Measurements from ENCODE around the gene PHC2. TPM values are rescaled to one million over a fixed set of nuclear protein-coding genes. Genes with fewer than 3 reads are reported as not detected.

The PHC2 gene
- total RNA-seq, 1 experiment from 2014 or later, result 176 TPM

GRCh38 chr1:33460947-33461629, 30.2 kb upstream of the PHC2 start (continued):
- no peak for TF ChIP-seq ZBTB33 (IDR thresholded peaks at IDR 0.05; ENCODE audit: extremely low read depth, insufficient replicate concordance, low read length)
- no peak for TF ChIP-seq SP1 (IDR thresholded peaks at IDR 0.05; ENCODE audit: low read depth)

- Histone ChIP-seq H3K4me1 (ENCODE audit: control insufficient read depth in 1 of 2, insufficient read depth in 2 of 2, low read length in 2 of 2) (peaks cover 32 to 49% of the 10 kb centered on the region in 2 experiments), H3K79me2 (ENCODE audit: insufficient read depth, low read length) (no peaks in the 10 kb centered on the region), H3K36me3 (ENCODE audit: control insufficient read depth in 1 of 2, insufficient read depth in 2 of 2, low read length in 2 of 2) (no peaks in the 10 kb centered on the region), H3K9me2 (ENCODE audit: insufficient read depth) (no peaks in the 10 kb centered on the region), H3K4me3 (replicated peaks in 1 of 2; ENCODE audit: low read depth in 1 of 2, low read length in 2 of 2) (no peak overlapping the region), H3K27me3 (ENCODE audit: insufficient read depth, low read length) (no peaks in the 10 kb centered on the region), H4K20me1 (ENCODE audit: insufficient read depth) (no peaks in the 10 kb centered on the region), H2AFZ (ENCODE audit: low read depth, low read length, poor library complexity, severe bottlenecking) (no peak overlapping the region), H3K9me3 (ENCODE audit: control insufficient read depth in 1 of 2, insufficient read depth in 1 of 2, low read depth in 1 of 2, low read length in 2 of 2) (no peaks in the 10 kb centered on the region), H3K4me2 (ENCODE audit: low read length) (peak overlapping the region; percentile 47; the same call in 1 of the 2 replicates), H3K27ac (ENCODE audit: low read depth, low read length) (no peak overlapping the region), H3K9ac (ENCODE audit: low read length) (no peak overlapping the region)
- BruUV-seq (replicated peaks), result no TSS peak
- intact Hi-C loops (cut with micrococcal nuclease), result no loop called here
- TF ChIP-seq FOSL1 (IDR thresholded peaks at IDR 0.05; ENCODE audit: low read depth) (no peak), POLR2A (IDR thresholded peaks at IDR 0.05; ENCODE audit: borderline replicate concordance, extremely low read depth, insufficient read depth, insufficient read length) (no peak), SRF (IDR thresholded peaks at IDR 0.05; ENCODE audit: low read depth) (no peak), JUND (IDR thresholded peaks at IDR 0.05) (no peak), ZBTB33 (IDR thresholded peaks at IDR 0.05; ENCODE audit: extremely low read depth, insufficient replicate concordance, low read length) (no peak), CTCF (IDR thresholded peaks at IDR 0.05 in 2 of 3, conservative IDR thresholded peaks at IDR 0.05 in 1 of 3; ENCODE audit: borderline replicate concordance in 1 of 3, insufficient read depth in 1 of 3, low read depth in 2 of 3, low read length in 2 of 3) (no peak), CEBPB (IDR thresholded peaks at IDR 0.05; ENCODE audit: low read depth) (no peak), EZH2phosphoT487 (IDR thresholded peaks at IDR 0.05; ENCODE audit: borderline replicate concordance) (no peak), MAX (IDR thresholded peaks at IDR 0.05) (no peak), CBX3 (IDR thresholded peaks at IDR 0.05; ENCODE audit: low read depth) (no peak)
- CTCF ChIA-PET, result interaction anchor here (1.1 to 2.5 kb wide), 5 partner anchors 10 to 333 kb away, joined by 3 to 8 read pairs (median 5); no protein-coding TSS in a partner anchor
- DNase-seq (ENCODE audit: low read depth, low spot score) (no peak), ATAC-seq (no peak)
- POLR2A ChIA-PET, result interaction anchor here (1.0 to 1.4 kb wide), 2 partner anchors 11 to 19 kb away, joined by 3 read pairs; no protein-coding TSS in a partner anchor
- RAD21 ChIA-PET (ENCODE audit: low non-redundant PET in 1 of 2, low total read pairs in 2 of 2, uncharacterized antibody in 2 of 2, unreplicated experiment in 2 of 2), result no interaction called here
These were observed 29.2 kb upstream of the PHC2 start for GRCh38 chr1:33460144-33460543.

Measured in HCT116 (cell line).